NT2/D1 (cell line): ENCODE data around the gene FAM204A.

Experiments
- DNase-seq: peaks from one replicate; pipeline ENCODE4 v3.0.0-alpha.2; 2011; ENCODE audit warnings: low read depth, low spot score
- H3K27me3 ChIP-seq: 2 replicates; pipeline ENCODE4 v1.6.0; 2011; ENCODE audit warnings: mild to moderate bottlenecking; ENCODE audit not compliant: insufficient read length, insufficient read depth
- H3K36me3 ChIP-seq: 2 replicates; pipeline ENCODE4 v1.6.1; 2011; ENCODE audit warnings: mild to moderate bottlenecking, low read length, mixed read lengths; ENCODE audit not compliant: insufficient read depth, insufficient read length
- H3K4me1 ChIP-seq: 2 replicates; pipeline ENCODE4 v1.5.1; 2011; ENCODE audit not compliant: insufficient read depth, insufficient read length
- H3K4me3 ChIP-seq: 2 replicates; pipeline ENCODE4 v1.5.1; 2011; ENCODE audit warnings: low read depth; ENCODE audit not compliant: insufficient read length
- H3K9ac ChIP-seq: 2 replicates; pipeline ENCODE4 v1.6.0; 2011; ENCODE audit warnings: low read depth; ENCODE audit not compliant: insufficient read length
- H3K9me3 ChIP-seq: 2 replicates; pipeline ENCODE4 v1.5.1; 2011; ENCODE audit warnings: mild to moderate bottlenecking, low read length; ENCODE audit not compliant: insufficient read depth
- SUZ12 ChIP-seq: IDR thresholded peaks from 2 replicates; pipeline ENCODE4 v1.6.1; 2011; ENCODE audit not compliant: insufficient read length, insufficient read depth; ENCODE audit errors: extremely low read depth
- YY1 ChIP-seq: IDR thresholded peaks from 2 replicates; pipeline ENCODE4 v1.6.1; 2011; ENCODE audit not compliant: insufficient read length, insufficient read depth
- ZNF274 ChIP-seq: IDR thresholded peaks from 2 replicates; pipeline ENCODE4 v1.6.1; 2011; ENCODE audit warnings: mild to moderate bottlenecking, low read depth, low read length

The FAM204A gene

DNA sequence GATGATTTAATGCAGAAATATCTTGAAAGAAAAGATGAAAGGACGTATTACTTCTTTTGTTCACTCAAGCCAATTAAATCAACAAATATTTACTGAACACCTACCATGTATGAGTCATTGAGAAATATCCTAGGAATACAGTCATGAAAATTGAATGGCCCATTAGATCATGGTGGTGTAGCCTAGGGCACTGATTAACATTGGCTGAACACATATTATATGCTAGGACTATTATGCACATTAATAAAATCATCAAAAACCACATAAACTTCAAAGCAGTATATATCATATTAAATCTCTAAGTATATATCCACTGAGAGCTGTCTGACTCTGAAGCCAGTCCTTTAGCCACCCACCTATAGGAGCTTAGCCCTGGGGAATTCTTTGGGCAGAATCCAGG lies 41.8 kb downstream of the FAM204A start:
- no peaks in the 10 kb centered on the region for H3K9me3 ChIP-seq
- H3K9ac ChIP-seq, result no peak overlapping the region
- H3K4me3 ChIP-seq, result no peak overlapping the region
- no peaks in the 10 kb centered on the region for H3K4me1 ChIP-seq
- peaks cover 5% of the 10 kb centered on the region for H3K36me3 ChIP-seq
- H3K27me3 ChIP-seq, result no peaks in the 10 kb centered on the region
- DNase-seq, result no peak
- TF ChIP-seq ZNF274 (no peak), SUZ12 (no peak), YY1 (no peak)

DNA sequence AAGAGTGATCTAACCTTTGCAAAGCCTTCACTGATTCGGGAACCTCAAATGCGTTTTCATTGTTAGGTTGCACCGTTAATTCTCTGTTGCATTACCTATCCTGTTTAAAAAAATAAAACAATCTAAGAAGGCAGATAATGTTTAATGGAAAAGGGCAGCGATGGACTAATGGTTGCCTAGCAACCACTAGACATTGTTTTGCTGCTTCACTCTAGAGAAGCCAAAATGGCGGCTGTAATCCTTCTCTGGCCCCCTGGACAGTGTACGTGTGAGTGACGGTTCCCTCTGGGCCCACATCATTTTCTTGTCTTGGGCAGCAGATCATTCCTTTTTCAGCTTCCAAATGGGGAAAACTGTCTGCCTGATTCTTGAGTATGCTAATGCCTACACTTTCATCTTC lies 43.3 kb downstream of the FAM204A start:
- Histone ChIP-seq H3K27me3 (no peaks in the 10 kb centered on the region), H3K36me3 (no peaks in the 10 kb centered on the region), H3K9ac (no peak overlapping the region), H3K9me3 (no peaks in the 10 kb centered on the region), H3K4me1 (no peaks in the 10 kb centered on the region), H3K4me3 (no peak overlapping the region)
- DNase-seq, result no peak
- TF ChIP-seq YY1 (no peak), ZNF274 (no peak), SUZ12 (no peak)

DNA sequence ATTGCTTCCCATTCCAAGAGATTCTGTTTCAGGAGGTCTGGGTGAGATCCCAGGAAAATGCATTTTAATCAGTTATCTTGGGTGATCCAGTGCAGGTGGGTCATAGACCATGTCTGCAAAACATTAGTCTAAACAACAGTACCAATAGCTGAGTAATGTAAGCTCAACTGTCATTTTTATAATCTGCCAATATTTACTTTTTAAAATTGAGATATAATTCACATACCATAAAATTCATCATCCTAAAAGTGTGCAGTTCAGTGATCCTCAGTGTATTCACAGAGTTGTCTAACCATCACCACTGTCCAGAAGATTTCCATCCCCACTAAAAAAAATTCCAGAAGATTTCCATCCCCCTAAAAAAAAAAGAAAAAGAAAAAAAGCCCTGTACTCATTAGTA lies 51.0 kb downstream of the FAM204A start:
- Histone ChIP-seq H3K9me3 (no peaks in the 10 kb centered on the region), H3K4me3 (no peak overlapping the region), H3K27me3 (no peaks in the 10 kb centered on the region), H3K36me3 (no peaks in the 10 kb centered on the region), H3K4me1 (no peaks in the 10 kb centered on the region), H3K9ac (no peak overlapping the region)
- no peak for DNase-seq
- TF ChIP-seq YY1, result no peak
- TF ChIP-seq ZNF274, result no peak
- no peak for TF ChIP-seq SUZ12

DNA sequence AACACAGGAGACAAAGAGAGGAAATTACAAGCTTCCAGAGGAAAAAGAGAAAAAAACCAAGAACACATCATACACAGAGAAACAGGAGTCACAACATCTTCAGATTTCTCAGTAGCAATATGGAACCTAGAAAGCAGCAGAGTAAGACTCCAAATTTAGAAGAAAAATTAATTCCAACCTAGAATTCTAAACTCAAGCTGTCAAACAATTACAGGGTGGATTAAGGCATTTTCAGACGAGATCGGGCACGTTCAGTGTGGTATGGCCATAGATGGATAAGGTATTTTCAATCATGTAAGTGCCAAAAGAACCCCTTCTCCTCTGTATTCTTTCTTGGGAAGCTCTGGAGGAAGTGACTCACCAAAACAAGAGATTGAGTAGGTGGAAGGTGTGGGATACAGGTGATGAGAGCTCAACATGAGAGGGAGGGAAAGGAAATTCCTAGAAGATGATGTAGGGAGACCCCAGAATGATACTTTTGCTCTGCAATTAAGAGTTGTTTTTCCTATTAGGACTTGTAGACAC lies 51.6 kb downstream of the FAM204A start:
- no peak for DNase-seq
- TF ChIP-seq YY1 (no peak), SUZ12 (no peak), ZNF274 (no peak)
- Histone ChIP-seq H3K4me1 (no peaks in the 10 kb centered on the region), H3K4me3 (no peak overlapping the region), H3K27me3 (no peaks in the 10 kb centered on the region), H3K9me3 (no peaks in the 10 kb centered on the region), H3K36me3 (no peaks in the 10 kb centered on the region), H3K9ac (no peak overlapping the region)

DNA sequence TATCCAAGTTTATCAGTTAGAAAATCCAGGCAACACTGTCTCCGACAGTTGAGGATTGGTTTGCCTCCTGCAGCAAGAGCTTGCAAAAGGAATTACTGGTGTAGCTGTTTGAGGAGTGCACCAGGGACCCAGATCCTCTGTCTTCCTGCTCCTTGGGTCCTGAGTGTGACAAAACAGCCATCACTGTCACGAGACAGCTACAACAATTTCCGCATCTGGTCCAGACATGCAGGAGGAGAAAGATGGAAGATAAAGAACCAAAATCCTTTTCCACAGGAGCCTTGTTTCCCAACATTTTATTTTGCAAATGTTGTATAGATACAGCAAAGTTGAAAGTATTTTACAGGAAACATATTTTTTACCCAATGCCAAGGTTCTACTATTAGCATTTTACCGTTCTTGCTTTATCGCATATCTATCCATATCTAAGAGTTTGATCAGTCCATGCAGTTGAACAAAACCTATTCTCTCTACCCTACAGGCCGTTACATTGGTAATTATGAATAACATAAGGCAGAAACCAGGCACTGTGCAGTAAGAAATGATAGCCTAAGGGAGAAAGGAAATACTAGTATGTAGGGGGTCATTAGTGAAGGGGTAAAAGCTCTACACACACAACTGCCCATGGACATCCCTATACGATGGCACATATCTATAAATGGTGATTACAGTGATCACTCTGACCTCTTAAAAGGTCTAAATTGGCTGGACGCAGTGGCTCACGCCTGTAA lies 54.9 kb downstream of the FAM204A start:
- no peak overlapping the region for H3K9ac ChIP-seq
- H3K4me1 ChIP-seq, result no peaks in the 10 kb centered on the region
- TF ChIP-seq YY1, result no peak
- TF ChIP-seq ZNF274, result no peak
- no peak for TF ChIP-seq SUZ12
- no peaks in the 10 kb centered on the region for H3K36me3 ChIP-seq
- H3K27me3 ChIP-seq, result no peaks in the 10 kb centered on the region
- H3K4me3 ChIP-seq, result no peak overlapping the region
- no peak for DNase-seq
- no peaks in the 10 kb centered on the region for H3K9me3 ChIP-seq

DNA sequence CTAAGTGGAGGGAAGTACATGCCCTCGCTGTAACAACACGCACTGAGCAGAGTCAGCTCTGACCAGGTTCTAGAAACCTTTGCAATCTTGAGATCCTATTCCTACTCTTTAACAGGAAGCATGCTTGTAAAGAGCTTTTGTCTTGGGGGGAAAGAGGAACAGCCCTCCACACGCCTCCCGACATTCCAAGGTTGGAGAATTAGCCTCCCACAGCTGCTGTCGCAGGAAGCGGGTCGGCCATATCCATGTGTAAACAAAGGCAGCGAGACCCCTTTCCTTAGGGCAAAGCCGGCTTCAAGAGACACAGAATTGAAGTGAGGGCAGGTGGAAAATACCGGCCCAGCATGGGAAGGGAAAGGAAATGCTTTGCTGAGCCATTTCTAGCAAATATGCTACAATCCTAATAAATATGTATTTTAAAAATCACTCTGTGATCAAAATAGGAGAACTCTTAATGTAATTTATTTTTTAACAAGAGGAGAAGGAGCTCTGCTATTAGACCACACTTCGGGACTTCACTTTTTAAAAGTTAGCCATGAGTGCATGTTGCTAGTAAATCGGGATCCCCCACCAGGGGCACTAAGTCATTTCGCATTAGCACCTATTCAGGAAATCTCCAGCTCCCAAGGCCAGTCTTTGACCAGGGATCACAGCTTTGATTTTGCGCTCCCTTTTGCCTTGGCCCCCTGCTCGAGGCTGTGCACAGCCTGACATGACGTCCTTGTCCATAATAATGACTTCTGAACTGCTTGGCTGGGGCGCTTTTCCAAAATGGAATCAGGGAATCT lies 55.9 kb downstream of the FAM204A start:
- H3K27me3 ChIP-seq, result no peaks in the 10 kb centered on the region
- no peak overlapping the region for H3K4me3 ChIP-seq
- no peaks in the 10 kb centered on the region for H3K9me3 ChIP-seq
- H3K36me3 ChIP-seq, result no peaks in the 10 kb centered on the region
- no peak overlapping the region for H3K9ac ChIP-seq
- TF ChIP-seq ZNF274 (no peak), SUZ12 (no peak), YY1 (no peak)
- H3K4me1 ChIP-seq, result no peaks in the 10 kb centered on the region
- DNase-seq, result no peak

DNA sequence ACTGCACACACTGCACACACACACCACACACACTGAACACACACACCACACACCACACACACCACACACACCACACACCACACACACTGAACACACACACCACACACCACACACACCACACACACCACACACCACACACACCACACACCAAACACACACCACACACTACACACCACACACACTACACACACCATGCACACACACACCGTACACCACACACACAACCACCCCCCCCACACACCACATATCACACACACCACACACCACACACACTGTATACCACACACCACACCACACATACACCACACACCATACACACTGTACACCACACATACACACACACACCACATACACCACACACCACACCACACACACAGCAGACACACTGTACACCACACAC lies 59.5 kb downstream of the FAM204A start:
- peaks cover 8% of the 10 kb centered on the region; the same call in 1 of the 2 replicates for H3K9me3 ChIP-seq
- TF ChIP-seq ZNF274, result no peak
- no peak for TF ChIP-seq SUZ12

More for the DNA sequence above, 59.5 kb downstream of the FAM204A start:
- no peak overlapping the region for H3K9ac ChIP-seq
- no peaks in the 10 kb centered on the region for H3K4me1 ChIP-seq
- H3K4me3 ChIP-seq, result no peak overlapping the region
- no peaks in the 10 kb centered on the region for H3K27me3 ChIP-seq
- DNase-seq, result no peak
- H3K36me3 ChIP-seq, result no peaks in the 10 kb centered on the region
